Upper lobe of right lung (tissue), 1 donor: ENCODE measurements around the gene COL24A1. TPM values are rescaled to one million over a fixed set of nuclear protein-coding genes. Genes with fewer than 3 reads are reported as not detected.

Source experiments
- ATAC-seq: fragments of 200-7000 bp; cut with Tn5 transposase; one replicate; pipeline ENCODE4 v1.9.1; 2020; ENCODE audit warnings: mild to moderate bottlenecking, moderate library complexity
- DNase-seq: peaks from one replicate; pipeline ENCODE4 v3.0.0-alpha.2; 2020
- H3K27ac ChIP-seq: fragments of 200-600 bp; one replicate; pipeline ENCODE4 v1.8.0; 2022
- H3K27me3 ChIP-seq: fragments of 200-600 bp; one replicate; pipeline ENCODE4 v1.8.0; 2022; ENCODE audit warnings: mild to moderate bottlenecking
- H3K36me3 ChIP-seq: fragments of 200-600 bp; one replicate; pipeline ENCODE4 v1.8.0; 2022
- H3K4me1 ChIP-seq: fragments of 200-600 bp; one replicate; pipeline ENCODE4 v1.8.0; 2022
- H3K4me3 ChIP-seq: fragments of 200-600 bp; one replicate; pipeline ENCODE4 v1.8.0; 2022; ENCODE audit warnings: mild to moderate bottlenecking
- H3K9me3 ChIP-seq: fragments of 200-600 bp; one replicate; pipeline ENCODE4 v1.8.0; 2022
- CTCF ChIP-seq: fragments of 200-600 bp; IDR thresholded peaks from one replicate; pipeline ENCODE4 v1.8.0; 2022; ENCODE audit warnings: antibody characterized with exemption
- intact Hi-C: fragments of 100-400 bp; cut with DNase I; formaldehyde crosslinking; loops from one replicate; pipeline ENCODE4 v1.11.0; 2022
- total RNA-seq: library from RNA; stranded (reverse); fragmentation: NEBNext Ultra II Directional; extraction: Animal tissue kit (Norgen Biotek cat#: 25700); gene quantifications from one replicate; pipeline ENCODE4 v1.2.1, GENCODE V29; 2021
- donor health status: DM: no; HTN: yes; CAD: no; lungs with severe emphysema.

The COL24A1 gene
- total RNA-seq, 1 donor from 2014 or later: 1.6 TPM

GRCh38 chr1:85762804-85763203 lies 393.8 kb downstream of the COL24A1 start:
- Histone ChIP-seq H3K27ac (no peak overlapping the region), H3K27me3 (no peaks in the 10 kb centered on the region), H3K9me3 (no peaks in the 10 kb centered on the region), H3K4me3 (no peak overlapping the region), H3K36me3 (no peaks in the 10 kb centered on the region), H3K4me1 (no peaks in the 10 kb centered on the region)
- intact Hi-C loops: no loop called here
- DNase-seq (no peak), ATAC-seq (no peak)
- no peak for TF ChIP-seq CTCF

- no peak overlapping the region for H3K4me3 ChIP-seq
- DNase-seq (no peak), ATAC-seq (no peak)
- H3K27me3 ChIP-seq: no peaks in the 10 kb centered on the region
- H3K36me3 ChIP-seq: no peaks in the 10 kb centered on the region
- no peak for TF ChIP-seq CTCF
- no peaks in the 10 kb centered on the region for H3K4me1 ChIP-seq
- intact Hi-C loops: no loop called here
- H3K9me3 ChIP-seq: no peaks in the 10 kb centered on the region
- H3K27ac ChIP-seq: no peak overlapping the region
Observed at GRCh38 chr1:85756864-85757263, 399.7 kb downstream of the COL24A1 start.

GRCh38 chr1:85748120-85748519 lies 408.5 kb downstream of the COL24A1 start:
- TF ChIP-seq CTCF: no peak
- intact Hi-C loops: no loop called here
- no peaks in the 10 kb centered on the region for H3K4me1 ChIP-seq
- H3K27me3 ChIP-seq: no peaks in the 10 kb centered on the region
- H3K36me3 ChIP-seq: no peaks in the 10 kb centered on the region
- no peak overlapping the region for H3K4me3 ChIP-seq
- H3K27ac ChIP-seq: no peak overlapping the region
- H3K9me3 ChIP-seq: no peaks in the 10 kb centered on the region
- ATAC-seq (no peak), DNase-seq (no peak)

GRCh38 chr1:85746777-85747176 lies 409.8 kb downstream of the COL24A1 start:
- no peaks in the 10 kb centered on the region for H3K36me3 ChIP-seq
- TF ChIP-seq CTCF: no peak
- no peaks in the 10 kb centered on the region for H3K4me1 ChIP-seq
- ATAC-seq (no peak), DNase-seq (no peak)
- no peaks in the 10 kb centered on the region for H3K9me3 ChIP-seq
- H3K4me3 ChIP-seq: no peak overlapping the region
- intact Hi-C loops: no loop called here
- no peak overlapping the region for H3K27ac ChIP-seq
- no peaks in the 10 kb centered on the region for H3K27me3 ChIP-seq

- ATAC-seq: no peak
- intact Hi-C loops: no loop called here
- no peaks in the 10 kb centered on the region for H3K9me3 ChIP-seq
- H3K27me3 ChIP-seq: no peaks in the 10 kb centered on the region
- no peak for TF ChIP-seq CTCF
- no peaks in the 10 kb centered on the region for H3K36me3 ChIP-seq
- H3K4me3 ChIP-seq: no peak overlapping the region
- H3K27ac ChIP-seq: no peak overlapping the region
- H3K4me1 ChIP-seq: no peaks in the 10 kb centered on the region
- no peak for DNase-seq
Observed at GRCh38 chr1:85743814-85744213, 412.8 kb downstream of the COL24A1 start.

- no peak overlapping the region for H3K27ac ChIP-seq
- DNase-seq: no peak
- intact Hi-C loops: no loop called here
- H3K4me1 ChIP-seq: no peaks in the 10 kb centered on the region
- H3K4me3 ChIP-seq: no peak overlapping the region
- ATAC-seq: no peak
- no peaks in the 10 kb centered on the region for H3K9me3 ChIP-seq
- no peaks in the 10 kb centered on the region for H3K27me3 ChIP-seq
- no peak for TF ChIP-seq CTCF
- H3K36me3 ChIP-seq: no peaks in the 10 kb centered on the region
Observed at GRCh38 chr1:85734931-85735330, 421.6 kb downstream of the COL24A1 start.
